Skeletal muscle satellite cell (primary cell): ENCODE measurements around the gene CMTM3. TPM values are rescaled to one million over a fixed set of nuclear protein-coding genes. Genes with fewer than 3 reads are reported as not detected.
"Not testable (repeated sequence)": the region's sequence is repeated elsewhere in the genome, so short reads cannot be mapped to it uniquely, and the experiment has no call there.

Source experiments
- H3K27me3 ChIP-seq: 2 replicates; pipeline ENCODE4 v1.7.0; 2013; ENCODE audit warnings: low read length; ENCODE audit not compliant: control insufficient read depth, insufficient read depth
- H3K36me3 ChIP-seq: 2 replicates; pipeline ENCODE4 v1.7.0; 2013; ENCODE audit warnings: mild to moderate bottlenecking, control low read depth, low read length; ENCODE audit not compliant: insufficient read depth
- H3K4me1 ChIP-seq: 2 replicates; pipeline ENCODE4 v1.7.0; 2013; ENCODE audit warnings: low read length; ENCODE audit not compliant: control insufficient read depth, insufficient read depth
- H3K4me2 ChIP-seq: 2 replicates; pipeline ENCODE4 v1.7.0; 2013; ENCODE audit warnings: mild to moderate bottlenecking, low read length
- H3K4me3 ChIP-seq: 2 replicates; pipeline ENCODE4 v1.7.0; 2013; ENCODE audit warnings: low read length
- H3K9ac ChIP-seq: 2 replicates; pipeline ENCODE4 v1.7.0; 2013; ENCODE audit warnings: mild to moderate bottlenecking, low read depth, low read length, moderate library complexity
- H3K9me3 ChIP-seq: replicated peaks from 2 replicates; pipeline ENCODE4 v1.7.0; 2013; ENCODE audit warnings: mild to moderate bottlenecking, control low read depth, low read length
- small RNA-seq: library from RNA; depleted of rRNA; stranded (forward); fragments of <200 nt; gene quantifications from one replicate; pipeline ENCODE3, GENCODE V24; 2012

CMTM3 gene

GRCh38 chr16:66660422-66661209 is 56.1 kb downstream of the CMTM3 start:
- H3K36me3 ChIP-seq, result no peaks in the 10 kb centered on the region
- H3K27me3 ChIP-seq, result no peaks in the 10 kb centered on the region
- no peak overlapping the region for H3K4me3 ChIP-seq
- H3K9me3 ChIP-seq, result no peaks in the 10 kb centered on the region
- peak overlapping the region; percentile 60 for H3K9ac ChIP-seq
- peak overlapping the region; percentile 70 for H3K4me2 ChIP-seq
- peaks cover 49% of the 10 kb centered on the region for H3K4me1 ChIP-seq

GRCh38 chr16:66661210-66661560 is 56.7 kb downstream of the CMTM3 start:
- H3K4me1 ChIP-seq, result peaks cover 44% of the 10 kb centered on the region
- H3K36me3 ChIP-seq, result no peaks in the 10 kb centered on the region
- no peak overlapping the region for H3K4me3 ChIP-seq
- H3K4me2 ChIP-seq, result peak overlapping the region; percentile 70
- no peaks in the 10 kb centered on the region for H3K9me3 ChIP-seq
- no peaks in the 10 kb centered on the region for H3K27me3 ChIP-seq
- peak overlapping the region; percentile 60 for H3K9ac ChIP-seq

GRCh38 chr16:66661671-66662346 is 57.3 kb downstream of the CMTM3 start:
- not testable (repeated sequence) for H3K27me3 ChIP-seq, H3K4me3 ChIP-seq, H3K36me3 ChIP-seq, H3K9me3 ChIP-seq
- peaks cover 38% of the 10 kb centered on the region for H3K4me1 ChIP-seq
- H3K9ac ChIP-seq, result peak overlapping the region; percentile 60
- H3K4me2 ChIP-seq, result peak overlapping the region; percentile 12

GRCh38 chr16:66662445-66663194 is 58.1 kb downstream of the CMTM3 start:
- H3K9ac ChIP-seq, result peak overlapping the region; percentile 39
- no peaks in the 10 kb centered on the region for H3K36me3 ChIP-seq
- H3K4me3 ChIP-seq, result no peak overlapping the region
- H3K4me1 ChIP-seq, result peaks cover 34% of the 10 kb centered on the region
- no peaks in the 10 kb centered on the region for H3K9me3 ChIP-seq
- peak overlapping the region; percentile 12 for H3K4me2 ChIP-seq
- H3K27me3 ChIP-seq, result no peaks in the 10 kb centered on the region

Small RNA genes lying within 50 kb of the gene (small RNA-seq; reads per million reads assigned to genes)
- gene CKLF-CMTM1, result not detected
